ENCODE data around the gene CUEDC2.
A peak's percentile ranks its signal among the peaks of the same experiment; 100 is the strongest.

The CUEDC2 gene

GRCh38 chr10:102423372-102423968 lies 8.9 kb downstream of the CUEDC2 start:
- no peak overlapping the region for H3K4me3 ChIP-seq (ENCODE audit: low read length)
- no peak for DNase-seq (ENCODE audit: low read depth)
- TF ChIP-seq CTCF (conservative IDR thresholded peaks at IDR 0.05; ENCODE audit: low read depth, low read length) = no peak

- DNase-seq (ENCODE audit: low read depth) = no peak
- H3K4me3 ChIP-seq (ENCODE audit: low read length) = peak overlapping the region; percentile 86
- TF ChIP-seq CTCF (conservative IDR thresholded peaks at IDR 0.05; ENCODE audit: low read depth, low read length) = peak; percentile 84
Observed at GRCh38 chr10:102422545-102423129, 9.7 kb downstream of the CUEDC2 start.

- TF ChIP-seq CTCF (conservative IDR thresholded peaks at IDR 0.05; ENCODE audit: low read depth, low read length) = no peak
- H3K4me3 ChIP-seq (ENCODE audit: low read length) = peak overlapping the region; percentile 86
- DNase-seq (ENCODE audit: low read depth) = no peak
Observed at GRCh38 chr10:102421757-102422512, 10.4 kb downstream of the CUEDC2 start.

GRCh38 chr10:102421507-102421756 lies 10.9 kb downstream of the CUEDC2 start:
- no peak for TF ChIP-seq CTCF (conservative IDR thresholded peaks at IDR 0.05; ENCODE audit: low read depth, low read length)
- H3K4me3 ChIP-seq (ENCODE audit: low read length) = peak overlapping the region; percentile 86
- no peak for DNase-seq (ENCODE audit: low read depth)

GRCh38 chr10:102420714-102421506 lies 11.5 kb downstream of the CUEDC2 start, which contains the start of gene FBXL15:
Gene FBXL15, plus strand, starts transcription at chr10:102420836. Its CDS starts 294 bp downstream, at chr10:102421130.
- H3K4me3 ChIP-seq (ENCODE audit: low read length) = peak within 1 kb of the TSS; percentile 86
- DNase-seq (ENCODE audit: low read depth) = peak; percentile 77
- TF ChIP-seq CTCF (conservative IDR thresholded peaks at IDR 0.05; ENCODE audit: low read depth, low read length) = no peak

GRCh38 chr10:102420181-102420713 lies 12.1 kb downstream of the CUEDC2 start:
- DNase-seq (ENCODE audit: low read depth) = no peak
- peak overlapping the region; percentile 86 for H3K4me3 ChIP-seq (ENCODE audit: low read length)

More at GRCh38 chr10:102420181-102420713, 12.1 kb downstream of the CUEDC2 start:
- TF ChIP-seq CTCF (conservative IDR thresholded peaks at IDR 0.05; ENCODE audit: low read depth, low read length) = no peak

Measured in retinal pigment epithelial cell (primary cell).